ENCODE results near the gene DCTPP1.

DCTPP1 gene

DNA sequence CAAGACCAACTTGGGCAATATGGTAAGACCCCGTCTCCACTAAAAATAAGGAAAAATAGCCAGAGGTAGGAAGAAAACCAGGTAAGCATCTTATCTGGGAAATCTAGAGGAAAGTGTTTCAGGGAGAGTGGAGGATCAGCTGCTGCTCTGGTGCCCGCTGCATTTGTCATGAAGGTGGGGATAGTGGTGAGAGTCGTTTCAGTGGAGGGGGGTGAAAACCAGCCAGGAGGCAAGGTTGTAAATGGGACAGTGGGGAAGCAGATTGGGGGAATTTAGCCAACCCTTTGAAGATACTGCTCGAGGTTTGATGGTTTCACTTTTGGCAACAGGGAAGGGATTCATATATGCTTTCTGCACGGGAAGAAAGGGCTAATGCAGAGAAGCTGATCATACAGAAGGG lies 8.8 kb downstream of the DCTPP1 start:
- no peak overlapping the region for H2BK120ac ChIP-seq (ENCODE audit: low read depth, low read length)

DNA sequence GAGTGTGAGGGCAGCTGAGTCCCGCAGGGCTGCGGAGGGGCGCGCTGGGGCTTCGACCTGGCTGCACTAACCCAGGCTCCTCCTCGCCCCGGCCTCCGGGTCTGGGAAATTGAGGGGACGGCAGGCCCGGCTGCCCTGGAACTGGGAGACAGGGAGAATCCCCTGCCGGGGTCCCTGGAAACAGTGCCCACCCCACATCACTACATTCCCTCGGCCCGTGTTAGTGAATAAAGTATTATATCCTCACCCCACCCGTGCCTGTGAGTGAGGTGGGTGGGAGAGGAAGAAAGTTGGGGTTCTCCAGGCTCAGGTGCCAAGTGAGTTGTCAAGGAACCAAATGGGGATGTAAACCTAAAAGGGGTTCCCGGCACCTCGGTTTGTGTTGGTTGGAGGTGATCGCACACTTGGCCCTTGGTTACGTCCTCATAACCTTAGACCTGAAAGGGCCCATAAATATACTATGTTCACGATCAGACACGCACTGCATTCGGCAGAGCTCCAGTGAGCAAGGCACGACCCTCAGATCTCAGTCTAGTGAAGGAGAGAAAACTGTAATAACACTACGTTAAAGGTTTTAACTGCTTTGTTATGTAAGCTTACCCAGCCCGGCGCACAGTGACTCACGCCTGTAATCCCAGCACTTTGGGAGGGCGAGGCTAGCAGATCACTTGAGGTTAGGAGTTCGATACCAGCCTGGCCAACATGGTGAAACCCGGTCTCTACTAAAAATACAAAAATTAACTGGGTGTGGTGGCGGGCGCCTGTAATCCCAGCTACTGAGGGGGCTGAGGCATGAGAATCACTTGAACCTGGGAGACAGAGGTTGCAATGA lies 11.3 kb downstream of the DCTPP1 start:
- H3K14ac ChIP-seq (ENCODE audit: low read length): peak overlapping the region; percentile 17
- peak overlapping the region; percentile 68 for H2AK5ac ChIP-seq (ENCODE audit: low read depth, low read length)
- H3K27ac ChIP-seq (replicated peaks; ENCODE audit: low read length): peak overlapping the region; percentile 67
- H3K27me3 ChIP-seq (ENCODE audit: control insufficient read depth in 3 of 3, insufficient read depth in 3 of 3, low read depth in 1 of 3, low read length in 3 of 3): no peaks in the 10 kb centered on the region
- H2AFZ ChIP-seq (ENCODE audit: low read length): no peak overlapping the region
- no peak overlapping the region for H3K4ac ChIP-seq (ENCODE audit: low read length)
- no peak overlapping the region for H2BK5ac ChIP-seq (ENCODE audit: low read length)
- DNase-seq (ENCODE audit: low spot score): no peak
- H3K4me2 ChIP-seq (ENCODE audit: insufficient read depth, low read length, poor library complexity, severe bottlenecking): peak overlapping the region; percentile 93
- H3K9ac ChIP-seq (ENCODE audit: low read depth, low read length, poor library complexity): peak overlapping the region; percentile 77
- peak overlapping the region; percentile 90 for H3K18ac ChIP-seq (ENCODE audit: low read length)
- H2BK120ac ChIP-seq (ENCODE audit: low read depth, low read length): no peak overlapping the region
- WGBS, 2 donors (ENCODE audit: extremely low coverage in 2 of 2, insufficient read length in 2 of 2, insufficient replicate concordance in 1 of 2): no CpG with 5 or more reads among the region's 31 CpGs
- H4K8ac ChIP-seq (ENCODE audit: low read depth, low read length): no peak overlapping the region
- peak overlapping the region; percentile 96 for H3K23ac ChIP-seq (ENCODE audit: low read depth, low read length, poor library complexity)
- H3K36me3 ChIP-seq (replicated peaks in 1 of 2; ENCODE audit: control insufficient read depth in 2 of 2, insufficient read depth in 2 of 2, low read length in 2 of 2): peaks cover 17 to 86% of the 10 kb centered on the region in 2 donors
- H2BK15ac ChIP-seq (ENCODE audit: low read length): peak overlapping the region; percentile 96
- no peak overlapping the region for H4K91ac ChIP-seq (ENCODE audit: low read depth, low read length, poor library complexity)
- peak overlapping the region; percentile 16 for H2BK12ac ChIP-seq (ENCODE audit: low read length)
- peaks cover 0 to 2% of the 10 kb centered on the region in 2 donors for H3K4me1 ChIP-seq (ENCODE audit: control insufficient read depth in 2 of 2, insufficient read depth in 1 of 2, low read depth in 1 of 2, low read length in 2 of 2)
- H3K9me3 ChIP-seq (replicated peaks in 1 of 2; ENCODE audit: control insufficient read depth in 2 of 2, insufficient read depth in 1 of 2, low read depth in 1 of 2, low read length in 2 of 2): no peaks in the 10 kb centered on the region
- peaks cover 3% of the 10 kb centered on the region for H3K79me1 ChIP-seq (ENCODE audit: low read depth, low read length)
- H3K4me3 ChIP-seq (ENCODE audit: low read length in 2 of 2): peak overlapping the region in 1 of 2 donors; percentile 84

More for the DNA sequence above, 8.8 kb downstream of the DCTPP1 start:
- Histone ChIP-seq H3K18ac (ENCODE audit: low read length) (no peak overlapping the region), H3K9me3 (replicated peaks in 1 of 2; ENCODE audit: control insufficient read depth in 2 of 2, insufficient read depth in 1 of 2, low read depth in 1 of 2, low read length in 2 of 2) (no peaks in the 10 kb centered on the region), H2AFZ (ENCODE audit: low read length) (no peak overlapping the region), H2BK15ac (ENCODE audit: low read length) (no peak overlapping the region), H3K4me3 (ENCODE audit: low read length in 2 of 2) (no peak overlapping the region), H3K79me1 (ENCODE audit: low read depth, low read length) (peaks cover 3% of the 10 kb centered on the region), H3K4me1 (ENCODE audit: control insufficient read depth in 2 of 2, insufficient read depth in 1 of 2, low read depth in 1 of 2, low read length in 2 of 2) (peaks cover 0 to 2% of the 10 kb centered on the region in 2 donors), H3K27me3 (ENCODE audit: control insufficient read depth in 3 of 3, insufficient read depth in 3 of 3, low read depth in 1 of 3, low read length in 3 of 3) (no peaks in the 10 kb centered on the region), H2BK12ac (ENCODE audit: low read length) (no peak overlapping the region), H2BK5ac (ENCODE audit: low read length) (no peak overlapping the region), H3K36me3 (replicated peaks in 1 of 2; ENCODE audit: control insufficient read depth in 2 of 2, insufficient read depth in 2 of 2, low read length in 2 of 2) (peaks cover 26 to 90% of the 10 kb centered on the region in 2 donors), H4K91ac (ENCODE audit: low read depth, low read length, poor library complexity) (no peak overlapping the region), H3K4ac (ENCODE audit: low read length) (no peak overlapping the region), H4K8ac (ENCODE audit: low read depth, low read length) (no peak overlapping the region), H3K27ac (replicated peaks; ENCODE audit: low read length) (no peak overlapping the region), H3K9ac (ENCODE audit: low read depth, low read length, poor library complexity) (no peak overlapping the region), H3K23ac (ENCODE audit: low read depth, low read length, poor library complexity) (no peak overlapping the region), H2AK5ac (ENCODE audit: low read depth, low read length) (no peak overlapping the region), H3K14ac (ENCODE audit: low read length) (no peak overlapping the region), H3K4me2 (ENCODE audit: insufficient read depth, low read length, poor library complexity, severe bottlenecking) (no peak overlapping the region)
- no CpG with 5 or more reads among the region's 5 CpGs for WGBS, 2 donors (ENCODE audit: extremely low coverage in 2 of 2, insufficient read length in 2 of 2, insufficient replicate concordance in 1 of 2)
- DNase-seq (ENCODE audit: low spot score): no peak

DNA sequence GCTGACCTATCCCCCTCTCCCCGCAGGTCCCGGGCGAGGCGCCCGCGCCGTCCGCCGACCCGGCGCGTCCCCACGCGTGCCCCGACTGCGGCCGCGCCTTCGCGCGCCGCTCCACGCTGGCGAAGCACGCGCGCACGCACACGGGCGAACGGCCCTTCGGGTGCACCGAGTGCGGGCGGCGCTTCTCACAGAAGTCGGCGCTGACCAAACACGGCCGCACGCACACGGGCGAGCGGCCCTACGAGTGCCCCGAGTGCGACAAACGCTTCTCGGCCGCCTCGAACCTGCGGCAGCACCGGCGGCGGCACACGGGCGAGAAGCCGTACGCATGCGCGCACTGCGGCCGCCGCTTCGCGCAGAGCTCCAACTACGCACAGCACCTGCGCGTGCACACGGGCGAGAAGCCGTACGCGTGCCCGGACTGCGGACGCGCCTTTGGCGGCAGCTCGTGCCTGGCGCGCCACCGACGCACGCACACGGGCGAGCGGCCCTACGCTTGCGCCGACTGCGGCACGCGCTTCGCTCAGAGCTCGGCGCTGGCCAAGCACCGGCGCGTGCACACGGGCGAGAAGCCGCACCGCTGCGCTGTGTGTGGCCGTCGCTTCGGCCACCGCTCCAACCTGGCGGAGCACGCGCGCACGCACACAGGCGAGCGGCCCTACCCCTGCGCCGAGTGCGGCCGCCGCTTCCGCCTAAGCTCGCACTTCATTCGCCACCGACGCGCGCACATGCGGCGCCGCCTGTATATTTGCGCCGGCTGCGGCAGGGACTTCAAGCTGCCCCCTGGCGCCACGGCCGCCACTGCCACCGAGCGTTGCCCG lies 12.1 kb downstream of the DCTPP1 start:
- Histone ChIP-seq H3K36me3 (replicated peaks in 1 of 2; ENCODE audit: control insufficient read depth in 2 of 2, insufficient read depth in 2 of 2, low read length in 2 of 2) (peaks cover 15 to 86% of the 10 kb centered on the region in 2 donors), H2BK120ac (ENCODE audit: low read depth, low read length) (no peak overlapping the region), H3K14ac (ENCODE audit: low read length) (peak overlapping the region; percentile 17), H3K4ac (ENCODE audit: low read length) (no peak overlapping the region), H2AK5ac (ENCODE audit: low read depth, low read length) (peak overlapping the region; percentile 78), H3K9ac (ENCODE audit: low read depth, low read length, poor library complexity) (peak overlapping the region; percentile 78), H2BK15ac (ENCODE audit: low read length) (peak overlapping the region; percentile 96), H2BK5ac (ENCODE audit: low read length) (no peak overlapping the region), H4K91ac (ENCODE audit: low read depth, low read length, poor library complexity) (no peak overlapping the region), H2AFZ (ENCODE audit: low read length) (no peak overlapping the region), H3K18ac (ENCODE audit: low read length) (peak overlapping the region; percentile 90), H2BK12ac (ENCODE audit: low read length) (peak overlapping the region; percentile 16), H3K79me1 (ENCODE audit: low read depth, low read length) (peaks cover 3% of the 10 kb centered on the region), H3K27me3 (ENCODE audit: control insufficient read depth in 3 of 3, insufficient read depth in 3 of 3, low read depth in 1 of 3, low read length in 3 of 3) (no peaks in the 10 kb centered on the region), H3K27ac (replicated peaks; ENCODE audit: low read length) (peak overlapping the region; percentile 67), H3K4me2 (ENCODE audit: insufficient read depth, low read length, poor library complexity, severe bottlenecking) (peak overlapping the region; percentile 93), H3K23ac (ENCODE audit: low read depth, low read length, poor library complexity) (peak overlapping the region; percentile 96), H3K9me3 (replicated peaks in 1 of 2; ENCODE audit: control insufficient read depth in 2 of 2, insufficient read depth in 1 of 2, low read depth in 1 of 2, low read length in 2 of 2) (no peaks in the 10 kb centered on the region), H4K8ac (ENCODE audit: low read depth, low read length) (peak overlapping the region; percentile 17), H3K4me1 (ENCODE audit: control insufficient read depth in 2 of 2, insufficient read depth in 1 of 2, low read depth in 1 of 2, low read length in 2 of 2) (peaks cover 0 to 2% of the 10 kb centered on the region in 2 donors), H3K4me3 (ENCODE audit: low read length in 2 of 2) (peak overlapping the region in 1 of 2 donors; percentile 84)
- peak; percentile 94 for DNase-seq (ENCODE audit: low spot score)
- no CpG with 5 or more reads among the region's 140 CpGs for WGBS, 2 donors (ENCODE audit: extremely low coverage in 2 of 2, insufficient read length in 2 of 2, insufficient replicate concordance in 1 of 2)

All from neuronal stem cell (in vitro differentiated cells).